Measurements from ENCODE around the gene TRAF3.

Gene TRAF3

GRCh38 chr14:102823546-102823945, 46.3 kb downstream of the TRAF3 start:
- no peak overlapping the region for H3K4me3 ChIP-seq (ENCODE audit: low read depth, low read length)
- TF ChIP-seq CTCF (IDR thresholded peaks at IDR 0.05; ENCODE audit: control insufficient read depth, extremely low read depth, insufficient read depth) = no peak
- no peak for DNase-seq (ENCODE audit: low read depth)

DNA sequence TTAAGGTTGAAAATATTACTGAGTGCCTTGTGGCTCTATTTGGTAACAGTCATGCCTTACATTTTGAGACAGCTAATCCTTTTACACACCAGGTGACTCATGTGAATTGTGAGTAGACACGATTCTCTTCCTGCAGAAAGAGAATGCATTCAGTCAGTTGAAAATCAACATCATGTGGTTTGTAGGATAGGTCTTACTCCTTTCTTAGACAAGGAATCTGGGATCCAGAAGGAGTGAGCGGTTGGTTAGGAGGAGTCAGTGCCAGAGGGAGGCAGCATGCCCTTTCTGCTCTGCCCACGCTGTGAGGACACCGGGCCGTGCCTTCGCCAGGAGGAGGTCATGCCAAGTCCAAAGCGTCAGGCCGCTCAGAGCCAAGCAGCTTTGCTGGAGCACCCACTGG, 47.6 kb downstream of the TRAF3 start:
- DNase-seq (ENCODE audit: low read depth) = no peak
- no peak for TF ChIP-seq CTCF (IDR thresholded peaks at IDR 0.05; ENCODE audit: control insufficient read depth, extremely low read depth, insufficient read depth)
- H3K4me3 ChIP-seq (ENCODE audit: low read depth, low read length) = no peak overlapping the region

DNA sequence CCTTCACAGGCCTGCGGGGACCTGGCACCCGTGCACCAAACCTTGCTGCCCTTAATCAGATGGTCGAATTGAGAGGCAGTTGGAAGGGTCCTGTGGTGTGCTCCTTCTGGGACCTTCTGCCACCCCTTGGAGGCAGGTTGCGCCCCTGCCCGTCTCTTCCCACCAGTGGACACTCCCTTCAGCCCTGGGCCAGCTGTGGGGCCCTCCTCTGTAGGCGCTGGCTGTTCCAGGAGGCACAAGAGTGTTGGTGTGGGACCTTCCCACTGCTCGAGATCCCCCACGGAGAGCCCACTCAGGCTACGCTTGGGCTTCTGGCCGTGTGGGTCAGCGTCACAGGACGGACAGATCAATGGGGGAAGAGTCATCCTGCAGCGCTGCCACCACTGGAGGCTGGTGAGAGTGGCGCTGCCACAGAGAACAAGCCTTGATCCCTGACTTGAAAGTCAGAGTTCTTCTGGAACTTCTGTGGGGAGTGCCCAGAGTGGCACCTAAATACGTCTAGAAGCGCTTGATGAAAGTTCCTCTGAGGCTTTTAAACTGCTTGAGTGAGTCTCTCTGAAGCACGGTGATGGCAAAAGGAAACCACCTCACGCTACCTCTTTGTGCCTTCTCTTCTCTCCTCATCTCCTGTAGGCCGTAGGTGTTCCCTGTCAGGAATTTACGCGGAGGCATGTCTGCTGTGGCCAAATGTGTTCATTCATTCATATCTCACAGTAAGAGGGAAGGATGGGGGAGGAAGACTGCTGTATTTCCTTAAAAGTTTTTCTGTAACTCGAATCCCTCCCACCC, 48.3 kb downstream of the TRAF3 start:
- no peak overlapping the region for H3K4me3 ChIP-seq (ENCODE audit: low read depth, low read length)
- no peak for DNase-seq (ENCODE audit: low read depth)
- TF ChIP-seq CTCF (IDR thresholded peaks at IDR 0.05; ENCODE audit: control insufficient read depth, extremely low read depth, insufficient read depth) = no peak

GRCh38 chr14:102826161-102826560, 48.9 kb downstream of the TRAF3 start:
- TF ChIP-seq CTCF (IDR thresholded peaks at IDR 0.05; ENCODE audit: control insufficient read depth, extremely low read depth, insufficient read depth) = no peak
- H3K4me3 ChIP-seq (ENCODE audit: low read depth, low read length) = no peak overlapping the region
- no peak for DNase-seq (ENCODE audit: low read depth)

- H3K4me3 ChIP-seq (ENCODE audit: low read depth, low read length) = no peak overlapping the region
- DNase-seq (ENCODE audit: low read depth) = no peak
- no peak for TF ChIP-seq CTCF (IDR thresholded peaks at IDR 0.05; ENCODE audit: control insufficient read depth, extremely low read depth, insufficient read depth)
Observed at GRCh38 chr14:102826751-102827675, 49.8 kb downstream of the TRAF3 start.

DNA sequence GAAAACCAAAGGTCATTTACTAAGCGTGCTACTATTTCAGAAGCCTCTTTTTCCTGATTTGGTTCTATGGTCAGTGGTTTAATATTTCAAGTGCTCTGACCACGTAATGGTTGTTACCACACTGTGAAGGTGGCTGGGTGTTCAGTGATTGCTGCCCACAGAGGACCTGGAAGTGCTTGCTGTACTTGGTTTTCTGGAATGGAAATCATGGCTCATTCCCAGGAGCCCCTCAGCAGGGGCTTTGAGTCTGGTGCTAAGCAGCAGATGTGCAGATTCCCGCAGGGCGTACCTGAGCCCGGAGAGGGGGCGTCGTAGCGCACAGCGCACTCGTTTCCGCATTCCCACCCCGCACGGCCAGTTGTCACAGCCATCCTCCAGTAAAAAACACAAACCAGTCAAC, 50.5 kb downstream of the TRAF3 start:
- DNase-seq (ENCODE audit: low read depth) = no peak
- no peak overlapping the region for H3K4me3 ChIP-seq (ENCODE audit: low read depth, low read length)
- TF ChIP-seq CTCF (IDR thresholded peaks at IDR 0.05; ENCODE audit: control insufficient read depth, extremely low read depth, insufficient read depth) = no peak
